ENCODE measurements around the gene NAGA.

Gene NAGA

GRCh38 chr22:42101199-42101598 is 30.6 kb upstream of the NAGA start:
- no peak overlapping the region for H3K4me3 ChIP-seq (ENCODE audit: low read depth, low read length)
- in situ Hi-C loops (cut with HindIII; ENCODE audit: low sequenced_read_pairs): no loop called here
- no peak for TF ChIP-seq CTCF (IDR thresholded peaks at IDR 0.05; ENCODE audit: low read depth, low read length, missing control alignments)
- DNase-seq (ENCODE audit: low read depth): no peak

GRCh38 chr22:42091455-42091782 is 20.8 kb upstream of the NAGA start:
- no peak for TF ChIP-seq CTCF (IDR thresholded peaks at IDR 0.05; ENCODE audit: low read depth, low read length, missing control alignments)
- no peak for DNase-seq (ENCODE audit: low read depth)
- in situ Hi-C loops (cut with HindIII; ENCODE audit: low sequenced_read_pairs): no loop called here
- H3K4me3 ChIP-seq (ENCODE audit: low read depth, low read length): peak overlapping the region; percentile 94

GRCh38 chr22:42090596-42091454 is 20.2 kb upstream of the NAGA start, which contains the start of gene NDUFA6:
Gene NDUFA6 (minus strand): TSS chr22:42090772. CDS start chr22:42090744, 28 bp downstream.
- in situ Hi-C loops (cut with HindIII; ENCODE audit: low sequenced_read_pairs): no loop called here
- TF ChIP-seq CTCF (IDR thresholded peaks at IDR 0.05; ENCODE audit: low read depth, low read length, missing control alignments): peak; percentile 90
- peak within 1 kb of the TSS; percentile 94 for H3K4me3 ChIP-seq (ENCODE audit: low read depth, low read length)
- DNase-seq (ENCODE audit: low read depth): peak; percentile 98

- no peak for TF ChIP-seq CTCF (IDR thresholded peaks at IDR 0.05; ENCODE audit: low read depth, low read length, missing control alignments)
- DNase-seq (ENCODE audit: low read depth): no peak
- in situ Hi-C loops (cut with HindIII; ENCODE audit: low sequenced_read_pairs): no loop called here
- H3K4me3 ChIP-seq (ENCODE audit: low read depth, low read length): no peak overlapping the region
Measured at GRCh38 chr22:42086051-42086450, 15.4 kb upstream of the NAGA start.

GRCh38 chr22:42084874-42085273 is 14.3 kb upstream of the NAGA start:
- TF ChIP-seq CTCF (IDR thresholded peaks at IDR 0.05; ENCODE audit: low read depth, low read length, missing control alignments): no peak
- no peak for DNase-seq (ENCODE audit: low read depth)
- in situ Hi-C loops (cut with HindIII; ENCODE audit: low sequenced_read_pairs): no loop called here
- H3K4me3 ChIP-seq (ENCODE audit: low read depth, low read length): no peak overlapping the region

- in situ Hi-C loops (cut with HindIII; ENCODE audit: low sequenced_read_pairs): no loop called here
- DNase-seq (ENCODE audit: low read depth): no peak
- TF ChIP-seq CTCF (IDR thresholded peaks at IDR 0.05; ENCODE audit: low read depth, low read length, missing control alignments): no peak
- H3K4me3 ChIP-seq (ENCODE audit: low read depth, low read length): no peak overlapping the region
Measured at GRCh38 chr22:42083119-42083518, 12.5 kb upstream of the NAGA start.

Data from astrocyte of the cerebellum (primary cell).